AG09309 (cell line): Measurements from ENCODE around the gene NSG1.

Source experiments
- DNase-seq: peaks from one replicate; pipeline ENCODE4 v3.0.0-alpha.2; 2010; ENCODE audit warnings: low read depth
- H3K4me3 ChIP-seq: 2 replicates; pipeline ENCODE4 v1.5.1; 2011; ENCODE audit warnings: mild to moderate bottlenecking, low read depth, low read length, moderate library complexity; ENCODE audit not compliant: control insufficient read depth
- CTCF ChIP-seq: IDR thresholded peaks from 2 replicates; pipeline ENCODE4 v1.5.1; 2011; ENCODE audit warnings: mild to moderate bottlenecking, low read depth, low read length, inconsistent platforms; ENCODE audit not compliant: insufficient read depth, control insufficient read depth; ENCODE audit errors: missing control alignments

Gene NSG1

GRCh38 chr4:4440333-4441061, 53.6 kb downstream of the NSG1 start:
- H3K4me3 ChIP-seq = no peak overlapping the region
- DNase-seq = no peak
- TF ChIP-seq CTCF = no peak

DNA sequence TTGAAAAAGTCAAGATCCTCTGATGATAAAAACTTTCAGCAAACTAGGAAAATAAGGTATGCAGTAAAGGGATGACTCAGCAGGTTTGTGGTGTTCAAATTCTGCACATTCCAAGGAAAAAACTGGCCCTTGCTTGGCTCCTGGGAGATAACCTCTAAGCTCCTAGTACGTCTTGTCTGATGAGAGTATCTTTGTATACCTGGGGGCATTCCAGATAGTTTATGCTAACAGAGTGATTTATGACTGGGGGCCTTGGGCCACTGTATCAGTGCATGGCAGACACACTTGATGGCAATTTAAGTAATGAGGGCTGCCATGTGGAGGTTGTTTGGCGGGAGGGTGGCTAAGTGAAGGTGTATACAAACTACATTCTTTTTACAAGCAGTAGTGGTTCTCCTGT, 56.9 kb downstream of the NSG1 start:
- H3K4me3 ChIP-seq = no peak overlapping the region
- TF ChIP-seq CTCF = no peak
- no peak for DNase-seq

- DNase-seq = no peak
- TF ChIP-seq CTCF = no peak
Measured at GRCh38 chr4:4446434-4446833, 59.5 kb downstream of the NSG1 start.

GRCh38 chr4:4455210-4455865, 68.4 kb downstream of the NSG1 start:
- DNase-seq = no peak
- no peak for TF ChIP-seq CTCF
- no peak overlapping the region for H3K4me3 ChIP-seq

More at GRCh38 chr4:4446434-4446833, 59.5 kb downstream of the NSG1 start:
- H3K4me3 ChIP-seq = no peak overlapping the region

GRCh38 chr4:4456351-4456750, 69.4 kb downstream of the NSG1 start:
- no peak overlapping the region for H3K4me3 ChIP-seq
- TF ChIP-seq CTCF = no peak
- no peak for DNase-seq

DNA sequence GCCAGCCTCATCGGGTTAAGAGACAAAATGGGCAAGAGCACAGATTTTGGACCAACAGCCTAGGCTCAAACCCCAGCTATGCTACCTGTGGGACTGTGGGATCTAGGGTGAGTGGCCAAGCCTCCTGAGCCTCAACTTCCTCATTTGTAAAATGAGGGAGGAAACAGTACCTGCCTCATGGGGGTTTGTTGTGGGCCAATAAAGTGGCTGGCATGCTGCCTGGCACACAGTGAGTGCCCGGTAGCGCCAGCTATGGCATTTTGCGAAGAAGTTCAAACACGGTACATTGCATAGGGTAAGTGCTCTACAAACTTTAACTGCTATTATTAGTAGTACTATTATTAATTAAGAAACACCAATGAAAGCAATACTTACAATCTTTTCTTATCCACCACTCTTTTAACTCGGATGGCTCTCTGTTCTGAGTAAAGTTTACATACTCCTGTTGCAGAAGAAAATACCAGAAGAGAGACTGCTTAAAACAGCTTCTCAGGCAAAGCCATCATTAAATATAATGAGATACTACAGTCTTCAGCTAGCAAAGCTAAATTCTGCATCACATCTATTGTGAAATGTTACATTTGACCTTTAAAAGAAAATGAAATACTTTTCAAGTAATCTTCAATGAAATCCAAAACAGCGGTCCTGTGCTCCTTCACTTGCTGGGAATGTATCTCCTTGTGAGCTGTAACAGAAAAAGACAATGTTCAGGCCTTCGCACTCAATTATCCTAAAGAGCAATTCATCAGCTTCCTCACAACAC, 70.1 kb downstream of the NSG1 start:
- no peak for DNase-seq
- no peak overlapping the region for H3K4me3 ChIP-seq
- no peak for TF ChIP-seq CTCF
